SU-DHL-6 (cell line): ENCODE measurements around the gene ITPR2.

Experiments
- CTCF ChIP-seq: fragments of 200-600 bp; sonication (generic); IDR thresholded peaks from one replicate; pipeline ENCODE4 v1.5.1; 2017; ENCODE audit warnings: antibody characterized with exemption, mild to moderate bottlenecking, low read length, moderate library complexity; ENCODE audit not compliant: insufficient read depth, poor library complexity, severe bottlenecking
- EZH2phosphoT487 ChIP-seq: fragments of 200-600 bp; sonication (generic), shearing (Covaris generic); conservative IDR thresholded peaks from 2 replicates; pipeline ENCODE4 v1.6.1; 2018; ENCODE audit warnings: mild to moderate bottlenecking, antibody characterized with exemption, low read length, moderate library complexity, mixed read lengths

- TF ChIP-seq CTCF (no peak), EZH2phosphoT487 (no peak)
These were observed 286.3 kb downstream of the ITPR2 start for GRCh38 chr12:26546535-26547314.
